Activated B cell treated with CpG ODN at 0.5 μM for 24 hours (primary cell): ENCODE data around the gene ZMYND15. TPM values are rescaled to one million over a fixed set of nuclear protein-coding genes. Genes with fewer than 3 reads are reported as not detected.

ENCODE experiments used
- ATAC-seq: fragments of 200-7000 bp; cut with Tn5 transposase; one replicate; pipeline ENCODE4 v1.10.0; 2021; ENCODE audit warnings: low read depth, mild to moderate bottlenecking, moderate library complexity
- CTCF ChIA-PET: fragments of 350-600 bp; sonication (Branson Sonifier 250); formaldehyde crosslinking; loops from one replicate; lab custom pipeline; 2021; ENCODE audit warnings: antibody characterized with exemption; lab: Charles Lee
- POLR2A ChIA-PET: fragments of 350-600 bp; sonication (Branson Sonifier 250); formaldehyde crosslinking; loops from one replicate; lab custom pipeline; 2021; ENCODE audit warnings: antibody characterized with exemption; lab: Charles Lee
- DNase-seq: peaks from one replicate; pipeline ENCODE4 v3.0.0; 2022
- H3K27ac Mint-ChIP-seq: one replicate; pipeline ENCODE4 v1.8.0; 2020; ENCODE audit warnings: mixed read lengths
- H3K27me3 Mint-ChIP-seq: one replicate; pipeline ENCODE4 v1.8.0; 2021; ENCODE audit warnings: mixed read lengths
- H3K36me3 Mint-ChIP-seq: one replicate; pipeline ENCODE4 v1.8.0; 2021; ENCODE audit warnings: low read depth, mixed read lengths
- H3K4me1 Mint-ChIP-seq: one replicate; pipeline ENCODE4 v1.8.0; 2021; ENCODE audit warnings: mixed read lengths
- H3K4me3 Mint-ChIP-seq: one replicate; pipeline ENCODE4 v1.8.0; 2020; ENCODE audit warnings: mild to moderate bottlenecking, mixed read lengths
- H3K9me3 Mint-ChIP-seq: one replicate; pipeline ENCODE4 v1.8.0; 2020; ENCODE audit warnings: mixed read lengths
- intact Hi-C: fragments of 100-400 bp; cut with micrococcal nuclease; formaldehyde crosslinking; loops from one replicate; pipeline ENCODE4 v1.15.1; 2024
- total RNA-seq: library from RNA; stranded (reverse); gene quantifications from 2 replicates; pipeline ENCODE4 v1.2.3, GENCODE V29; 2022
- TF ChIP-seq, protein P1 (sequence below): fragments of 200-600 bp; IDR thresholded peaks from one replicate; pipeline ENCODE4 v1.8.0; 2022; ENCODE audit warnings: antibody characterized with exemption, mild to moderate bottlenecking

Gene ZMYND15
- total RNA-seq, 1 donor from 2014 or later = 0.31 TPM

DNA sequence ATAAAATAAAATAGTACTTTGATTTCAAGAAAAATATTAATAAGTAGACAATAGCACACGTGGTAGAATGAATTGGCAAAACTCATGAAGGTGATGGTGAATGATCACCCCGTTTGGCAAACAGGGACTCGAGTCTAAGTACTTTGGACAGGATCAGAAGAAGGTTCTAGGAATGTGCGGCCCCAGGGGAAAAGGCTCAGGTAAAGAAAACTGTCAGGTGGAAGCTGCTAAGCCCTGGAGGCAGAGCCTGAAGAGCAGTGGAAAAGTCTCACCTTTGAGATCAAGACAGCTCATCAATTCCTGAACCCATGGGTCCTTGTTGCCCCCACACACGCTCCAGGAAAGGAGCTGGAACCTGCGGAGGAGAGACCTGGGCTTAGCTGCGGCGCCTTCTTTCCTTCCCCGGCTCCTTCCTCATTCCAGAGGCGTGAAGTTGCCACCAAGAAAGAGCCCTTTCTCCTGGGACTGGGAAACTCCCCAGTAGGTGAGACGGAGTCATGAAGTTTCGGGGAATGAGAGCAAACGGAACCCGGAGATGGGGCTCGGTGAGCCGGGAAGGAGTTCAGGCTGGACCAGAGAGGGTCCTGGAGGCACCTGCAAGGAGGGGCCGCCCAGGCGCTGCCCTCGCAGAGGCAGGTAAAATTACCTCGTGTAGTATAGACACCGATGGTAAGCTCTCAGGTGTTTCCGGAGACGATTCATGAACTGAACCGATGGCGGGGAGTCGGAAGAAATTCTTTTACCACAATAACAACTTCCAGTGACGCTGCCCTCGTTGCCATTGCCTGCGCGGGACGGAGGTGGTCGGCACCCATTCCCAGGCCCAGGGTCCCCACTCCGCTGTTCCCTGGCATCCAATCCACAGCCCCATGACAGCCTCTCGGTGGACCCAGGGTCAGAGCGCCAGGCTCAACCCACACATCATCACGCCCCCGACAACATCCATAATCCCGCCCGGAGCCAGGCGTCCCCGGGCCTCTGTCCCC lies 1.2 kb upstream of the ZMYND15 start:
- peaks cover 3% of the 10 kb centered on the region for H3K36me3 Mint-ChIP-seq
- DNase-seq (peak; percentile 42), ATAC-seq (peak; percentile 11)
- no peaks in the 10 kb centered on the region for H3K9me3 Mint-ChIP-seq
- POLR2A ChIA-PET = interaction anchor here (1.3 kb wide), 1 partner anchor 52 kb away, joined by 3 read pairs; no protein-coding TSS in a partner anchor
- H3K27ac Mint-ChIP-seq = peak overlapping the region; percentile 76
- H3K4me1 Mint-ChIP-seq = peaks cover 43% of the 10 kb centered on the region
- peak overlapping the region; percentile 83 for H3K4me3 Mint-ChIP-seq
- CTCF ChIA-PET = interaction anchor here (1.4 kb wide), 1 partner anchor 51 kb away, joined by 10 read pairs; the partner anchor contains the start of gene GLTPD2
- H3K27me3 Mint-ChIP-seq = no peaks in the 10 kb centered on the region
- TF ChIP-seq, protein P1, sequence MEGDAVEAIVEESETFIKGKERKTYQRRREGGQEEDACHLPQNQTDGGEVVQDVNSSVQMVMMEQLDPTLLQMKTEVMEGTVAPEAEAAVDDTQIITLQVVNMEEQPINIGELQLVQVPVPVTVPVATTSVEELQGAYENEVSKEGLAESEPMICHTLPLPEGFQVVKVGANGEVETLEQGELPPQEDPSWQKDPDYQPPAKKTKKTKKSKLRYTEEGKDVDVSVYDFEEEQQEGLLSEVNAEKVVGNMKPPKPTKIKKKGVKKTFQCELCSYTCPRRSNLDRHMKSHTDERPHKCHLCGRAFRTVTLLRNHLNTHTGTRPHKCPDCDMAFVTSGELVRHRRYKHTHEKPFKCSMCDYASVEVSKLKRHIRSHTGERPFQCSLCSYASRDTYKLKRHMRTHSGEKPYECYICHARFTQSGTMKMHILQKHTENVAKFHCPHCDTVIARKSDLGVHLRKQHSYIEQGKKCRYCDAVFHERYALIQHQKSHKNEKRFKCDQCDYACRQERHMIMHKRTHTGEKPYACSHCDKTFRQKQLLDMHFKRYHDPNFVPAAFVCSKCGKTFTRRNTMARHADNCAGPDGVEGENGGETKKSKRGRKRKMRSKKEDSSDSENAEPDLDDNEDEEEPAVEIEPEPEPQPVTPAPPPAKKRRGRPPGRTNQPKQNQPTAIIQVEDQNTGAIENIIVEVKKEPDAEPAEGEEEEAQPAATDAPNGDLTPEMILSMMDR = no peak
- intact Hi-C loops = no loop called here

DNA sequence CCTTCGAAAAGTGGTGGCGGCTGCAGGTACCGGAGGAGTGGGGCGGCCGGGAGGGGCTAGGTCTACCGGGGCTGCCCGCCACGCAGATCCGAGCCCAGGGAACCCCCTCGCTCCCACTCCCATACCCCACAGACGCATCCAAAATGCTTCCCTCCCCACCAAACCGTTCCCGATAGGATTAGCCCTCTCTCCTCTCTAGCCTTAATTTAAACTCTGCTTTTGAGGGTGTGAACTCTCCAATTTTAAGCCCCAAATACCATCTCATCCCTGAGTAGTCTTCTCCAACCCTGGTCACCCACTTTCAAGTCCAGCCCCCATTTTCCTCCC lies 355 bp downstream of the ZMYND15 start:
- ATAC-seq = no peak
- intact Hi-C loops = no loop called here

DNA sequence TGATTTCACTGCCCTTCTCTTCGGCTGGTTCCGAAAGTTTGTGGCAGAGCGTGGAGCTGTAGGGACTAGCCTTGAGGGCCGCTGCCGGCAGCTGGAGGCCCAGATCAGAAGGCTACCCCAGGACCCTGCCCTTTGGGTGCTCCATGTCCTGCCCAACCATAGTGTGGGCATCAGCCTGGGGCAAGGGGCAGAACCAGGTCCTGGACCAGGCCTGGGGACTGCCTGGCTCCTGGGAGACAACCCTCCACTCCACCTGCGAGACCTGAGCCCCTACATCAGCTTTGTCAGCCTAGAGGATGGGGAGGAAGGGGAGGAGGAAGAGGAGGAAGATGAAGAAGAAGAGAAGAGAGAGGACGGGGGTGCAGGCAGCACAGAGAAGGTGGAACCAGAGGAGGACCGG lies 951 bp downstream of the ZMYND15 start:
- Mint-ChIP-seq H3K27ac (no peak overlapping the region), H3K4me1 (peaks cover 24% of the 10 kb centered on the region), H3K9me3 (no peaks in the 10 kb centered on the region), H3K4me3 (peak overlapping the region; percentile 75), H3K36me3 (no peaks in the 10 kb centered on the region), H3K27me3 (peaks cover 6% of the 10 kb centered on the region)
- ATAC-seq = no peak
- ChIA-PET POLR2A (no interaction called here), CTCF (no interaction called here)
- intact Hi-C loops = no loop called here
- DNase-seq = no peak
- TF ChIP-seq, protein P1 = no peak

More for the DNA sequence above, 355 bp downstream of the ZMYND15 start:
- H3K36me3 Mint-ChIP-seq = peaks cover 3% of the 10 kb centered on the region
- no peak for DNase-seq
- ChIA-PET CTCF (no interaction called here), POLR2A (interaction anchor here (1.3 kb wide), 1 partner anchor 50 kb away, joined by 3 read pairs; no protein-coding TSS in a partner anchor)
- TF ChIP-seq, protein P1 = no peak
- peak overlapping the region; percentile 75 for H3K4me3 Mint-ChIP-seq
- peak overlapping the region; percentile 59 for H3K27ac Mint-ChIP-seq
- no peaks in the 10 kb centered on the region for H3K9me3 Mint-ChIP-seq
- H3K4me1 Mint-ChIP-seq = peaks cover 28% of the 10 kb centered on the region
- peaks cover 2% of the 10 kb centered on the region for H3K27me3 Mint-ChIP-seq

DNA sequence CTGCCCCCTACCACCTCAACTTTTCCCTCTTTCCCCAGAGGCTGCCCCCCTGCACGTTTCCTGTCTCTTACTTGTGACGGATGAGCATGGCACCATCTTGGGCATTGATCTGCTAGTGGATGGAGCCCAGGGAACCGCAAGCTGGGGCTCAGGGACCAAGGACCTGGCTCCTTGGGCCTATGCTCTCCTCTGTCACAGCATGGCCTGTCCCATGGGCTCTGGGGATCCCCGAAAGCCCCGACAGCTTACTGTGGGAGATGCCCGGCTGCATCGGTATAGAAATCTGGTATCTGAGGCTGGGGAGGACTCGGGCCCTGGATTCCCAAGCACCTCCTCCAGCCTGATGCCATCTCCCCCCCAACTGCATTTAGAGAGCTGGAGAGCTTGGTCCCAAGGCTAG lies 1.9 kb downstream of the ZMYND15 start:
- Mint-ChIP-seq H3K4me3 (no peak overlapping the region), H3K4me1 (peaks cover 18% of the 10 kb centered on the region), H3K27me3 (peaks cover 9% of the 10 kb centered on the region), H3K36me3 (no peaks in the 10 kb centered on the region), H3K9me3 (no peaks in the 10 kb centered on the region), H3K27ac (peak overlapping the region; percentile 39)
- intact Hi-C loops = no loop called here
- ATAC-seq (no peak), DNase-seq (no peak)
- ChIA-PET POLR2A (interaction anchor here (0.9 kb wide), 1 partner anchor 49 kb away, joined by 3 read pairs; no protein-coding TSS in a partner anchor), CTCF (no interaction called here)
- TF ChIP-seq, protein P1 = no peak

DNA sequence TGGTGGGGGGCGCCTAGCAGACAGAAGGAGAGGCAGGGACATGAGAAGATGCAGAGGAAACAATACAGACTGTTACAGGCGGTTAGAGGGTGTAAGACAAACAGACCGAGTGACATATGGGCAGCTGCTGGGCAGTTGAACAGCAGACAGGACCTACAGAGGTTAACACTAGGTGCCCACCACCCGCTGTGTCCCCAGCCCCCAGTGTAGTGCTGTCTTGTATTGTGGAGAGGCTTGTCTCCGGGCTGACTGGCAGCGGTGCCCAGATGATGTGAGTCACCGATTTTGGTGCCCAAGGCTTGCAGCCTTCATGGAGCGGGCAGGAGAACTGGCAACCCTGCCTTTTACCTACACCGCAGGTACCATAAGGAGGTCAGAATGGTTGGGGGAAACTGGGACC lies 2.5 kb downstream of the ZMYND15 start:
- intact Hi-C loops = no loop called here
- TF ChIP-seq, protein P1 = no peak
- Mint-ChIP-seq H3K27me3 (peaks cover 11% of the 10 kb centered on the region), H3K27ac (no peak overlapping the region), H3K36me3 (no peaks in the 10 kb centered on the region), H3K4me1 (peaks cover 18% of the 10 kb centered on the region), H3K4me3 (no peak overlapping the region), H3K9me3 (no peaks in the 10 kb centered on the region)
- POLR2A ChIA-PET = interaction anchor here (0.9 kb wide), 1 partner anchor 48 kb away, joined by 3 read pairs; no protein-coding TSS in a partner anchor
- DNase-seq (no peak), ATAC-seq (no peak)
- CTCF ChIA-PET = no interaction called here
